KMS-11 (cell line): Measurements from ENCODE around the gene MMP25.

ENCODE experiments used
- H2AFZ ChIP-seq: fragments of 200-600 bp; sonication (generic); 2 replicates; pipeline ENCODE4 v1.6.1; 2016; ENCODE audit warnings: antibody characterized with exemption, mixed run types, low read depth
- H3K27ac ChIP-seq: fragments of 200-600 bp; sonication (generic); 2 replicates; pipeline ENCODE4 v1.6.1; 2016; ENCODE audit warnings: mild to moderate bottlenecking, mixed run types
- H3K27me3 ChIP-seq: fragments of 200-600 bp; sonication (generic); 2 replicates; pipeline ENCODE4 v1.6.1; 2017; ENCODE audit warnings: mild to moderate bottlenecking, low read depth, mixed run types, moderate library complexity; ENCODE audit not compliant: insufficient read depth
- H3K36me3 ChIP-seq: fragments of 200-600 bp; sonication (generic); 2 replicates; pipeline ENCODE4 v1.6.1; 2017; ENCODE audit warnings: mild to moderate bottlenecking, mixed run types; ENCODE audit not compliant: insufficient read depth
- H3K4me1 ChIP-seq: fragments of 200-600 bp; sonication (generic); 2 replicates; pipeline ENCODE4 v1.6.1; 2016; ENCODE audit warnings: mild to moderate bottlenecking, low read depth, mixed run types; ENCODE audit not compliant: poor library complexity, severe bottlenecking
- H3K4me2 ChIP-seq: fragments of 200-600 bp; sonication (generic); 2 replicates; pipeline ENCODE4 v1.7.0; 2016; ENCODE audit warnings: mild to moderate bottlenecking, mixed run types
- H3K4me3 ChIP-seq: fragments of 200-600 bp; sonication (generic); IDR thresholded peaks from 2 replicates; pipeline ENCODE4 v1.6.1; 2017; ENCODE audit warnings: low read depth, low read length, mixed read lengths; ENCODE audit not compliant: insufficient read depth
- H3K79me2 ChIP-seq: fragments of 200-600 bp; sonication (generic); 2 replicates; pipeline ENCODE4 v1.6.1; 2016; ENCODE audit warnings: low read depth, mixed run types; ENCODE audit not compliant: insufficient read depth
- H3K9ac ChIP-seq: fragments of 200-600 bp; sonication (generic); 2 replicates; pipeline ENCODE4 v1.6.1; 2016; ENCODE audit warnings: mild to moderate bottlenecking, mixed run types
- H4K20me1 ChIP-seq: fragments of 200-600 bp; sonication (generic); 2 replicates; pipeline ENCODE4 v1.6.1; 2016; ENCODE audit warnings: mild to moderate bottlenecking, mixed run types; ENCODE audit not compliant: insufficient read depth
- TF ChIP-seq, protein P1 (sequence below): fragments of 200-600 bp; sonication (generic); conservative IDR thresholded peaks from 2 replicates; pipeline ENCODE4 v1.6.1; 2017; ENCODE audit warnings: low read depth, mild to moderate bottlenecking, antibody characterized with exemption, low read length, moderate library complexity, mixed read lengths

MMP25 gene

DNA sequence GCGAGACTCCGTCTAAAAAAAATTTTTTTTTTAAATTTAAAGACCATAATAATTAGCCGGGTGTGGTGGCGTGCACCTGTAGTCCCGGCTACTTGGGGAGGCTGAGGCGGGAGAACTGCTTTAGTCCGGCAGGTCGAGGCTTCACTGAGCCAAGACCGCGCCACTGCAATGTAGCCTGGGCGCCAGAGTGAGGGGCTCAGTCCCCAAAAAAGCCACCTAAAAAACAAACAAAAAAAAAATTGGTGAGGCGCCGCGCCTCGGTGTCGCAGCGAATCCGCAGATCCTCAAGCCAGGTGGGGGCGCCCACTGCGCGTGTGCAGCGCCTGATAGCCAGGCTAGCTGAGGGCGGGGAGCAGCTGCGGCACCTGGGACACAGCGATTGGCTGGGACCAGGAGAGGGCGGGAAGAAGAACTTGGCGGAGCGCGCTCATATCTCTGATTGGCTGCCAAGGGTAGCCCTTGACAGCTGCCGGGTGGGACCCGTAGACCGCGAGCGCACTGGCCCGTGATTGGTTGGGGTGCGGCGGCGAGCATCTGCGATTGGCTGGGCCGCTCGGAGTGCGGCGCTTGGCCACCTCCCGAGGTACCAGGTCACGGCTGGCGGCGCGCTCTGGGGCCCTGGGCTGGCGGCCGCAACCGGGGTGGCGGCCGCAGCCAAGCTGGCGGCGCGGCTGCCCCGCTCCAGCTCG lies 42.6 kb upstream of the MMP25 start:
- Histone ChIP-seq H3K4me3 (no peak overlapping the region), H3K79me2 (no peaks in the 10 kb centered on the region), H3K4me2 (no peak overlapping the region; the same call in 1 of the 2 replicates), H4K20me1 (no peaks in the 10 kb centered on the region), H3K4me1 (peaks cover 33% of the 10 kb centered on the region), H3K27me3 (peaks cover 59% of the 10 kb centered on the region), H2AFZ (peak overlapping the region; percentile 42; the same call in 1 of the 2 replicates), H3K9ac (no peak overlapping the region), H3K27ac (no peak overlapping the region), H3K36me3 (no peaks in the 10 kb centered on the region)
- TF ChIP-seq, protein P1, sequence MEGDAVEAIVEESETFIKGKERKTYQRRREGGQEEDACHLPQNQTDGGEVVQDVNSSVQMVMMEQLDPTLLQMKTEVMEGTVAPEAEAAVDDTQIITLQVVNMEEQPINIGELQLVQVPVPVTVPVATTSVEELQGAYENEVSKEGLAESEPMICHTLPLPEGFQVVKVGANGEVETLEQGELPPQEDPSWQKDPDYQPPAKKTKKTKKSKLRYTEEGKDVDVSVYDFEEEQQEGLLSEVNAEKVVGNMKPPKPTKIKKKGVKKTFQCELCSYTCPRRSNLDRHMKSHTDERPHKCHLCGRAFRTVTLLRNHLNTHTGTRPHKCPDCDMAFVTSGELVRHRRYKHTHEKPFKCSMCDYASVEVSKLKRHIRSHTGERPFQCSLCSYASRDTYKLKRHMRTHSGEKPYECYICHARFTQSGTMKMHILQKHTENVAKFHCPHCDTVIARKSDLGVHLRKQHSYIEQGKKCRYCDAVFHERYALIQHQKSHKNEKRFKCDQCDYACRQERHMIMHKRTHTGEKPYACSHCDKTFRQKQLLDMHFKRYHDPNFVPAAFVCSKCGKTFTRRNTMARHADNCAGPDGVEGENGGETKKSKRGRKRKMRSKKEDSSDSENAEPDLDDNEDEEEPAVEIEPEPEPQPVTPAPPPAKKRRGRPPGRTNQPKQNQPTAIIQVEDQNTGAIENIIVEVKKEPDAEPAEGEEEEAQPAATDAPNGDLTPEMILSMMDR, result peak; percentile 55; the same call in 1 of the 2 replicates

DNA sequence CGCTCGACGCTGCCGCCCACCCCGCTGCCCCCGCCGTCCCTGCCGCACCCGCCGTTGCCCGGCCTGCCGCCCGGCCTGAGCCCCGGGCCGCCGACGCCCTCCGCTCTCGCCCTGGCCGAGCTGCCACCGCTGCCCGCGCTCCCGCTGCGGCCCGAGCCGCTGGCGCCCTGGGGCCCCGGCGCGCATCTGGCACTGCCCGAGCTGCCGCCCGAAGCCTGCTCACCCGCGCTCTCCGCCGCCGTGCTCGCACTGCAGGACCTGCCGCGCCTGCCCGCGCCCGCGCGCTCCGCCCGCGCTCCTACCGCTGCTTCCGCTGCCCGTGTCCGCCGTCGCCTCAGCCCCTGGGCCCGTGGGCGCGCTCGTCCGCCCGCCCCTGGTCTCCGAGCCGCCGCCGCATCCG lies 42.0 kb upstream of the MMP25 start:
- H3K9ac ChIP-seq, result no peak overlapping the region
- H3K27me3 ChIP-seq, result peaks cover 58% of the 10 kb centered on the region
- H3K27ac ChIP-seq, result no peak overlapping the region
- no peaks in the 10 kb centered on the region for H4K20me1 ChIP-seq
- no peaks in the 10 kb centered on the region for H3K36me3 ChIP-seq
- peaks cover 33% of the 10 kb centered on the region for H3K4me1 ChIP-seq
- H2AFZ ChIP-seq, result no peak overlapping the region
- H3K4me2 ChIP-seq, result no peak overlapping the region
- TF ChIP-seq, protein P1, result no peak
- no peak overlapping the region for H3K4me3 ChIP-seq
- no peaks in the 10 kb centered on the region for H3K79me2 ChIP-seq

DNA sequence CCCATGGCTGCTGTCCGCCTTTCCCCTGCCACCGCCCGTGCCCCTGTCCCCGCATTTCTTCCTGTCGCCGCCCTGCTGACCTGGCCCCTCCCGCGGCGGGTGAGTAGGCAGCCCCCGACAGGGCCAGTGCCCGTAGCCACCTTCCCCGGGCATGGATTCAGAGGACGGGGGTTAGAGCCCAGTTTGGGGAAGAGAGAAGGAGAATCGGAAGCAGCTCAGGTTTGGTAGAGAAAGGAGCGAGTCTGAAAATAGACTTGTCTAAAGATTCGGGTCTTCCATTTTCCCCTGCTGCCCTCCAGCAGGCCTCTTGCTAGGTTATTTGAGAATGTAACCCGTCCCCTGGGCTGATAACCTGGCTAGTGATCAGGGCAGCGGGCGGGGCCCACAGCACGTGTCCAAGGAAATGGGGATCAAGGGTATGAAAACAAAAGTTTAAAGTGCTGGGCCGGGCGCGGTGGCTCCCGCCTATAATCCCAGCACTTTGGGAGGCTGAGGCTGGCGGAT lies 41.5 kb upstream of the MMP25 start:
- H3K27me3 ChIP-seq, result peaks cover 58% of the 10 kb centered on the region
- no peak overlapping the region for H3K27ac ChIP-seq
- no peak overlapping the region for H3K4me3 ChIP-seq
- H3K4me1 ChIP-seq, result peaks cover 33% of the 10 kb centered on the region
- H2AFZ ChIP-seq, result peak overlapping the region; percentile 66
- TF ChIP-seq, protein P1, result no peak
- H3K4me2 ChIP-seq, result peak overlapping the region; percentile 82
- H3K36me3 ChIP-seq, result no peaks in the 10 kb centered on the region
- H4K20me1 ChIP-seq, result no peaks in the 10 kb centered on the region
- H3K9ac ChIP-seq, result no peak overlapping the region
- H3K79me2 ChIP-seq, result no peaks in the 10 kb centered on the region

DNA sequence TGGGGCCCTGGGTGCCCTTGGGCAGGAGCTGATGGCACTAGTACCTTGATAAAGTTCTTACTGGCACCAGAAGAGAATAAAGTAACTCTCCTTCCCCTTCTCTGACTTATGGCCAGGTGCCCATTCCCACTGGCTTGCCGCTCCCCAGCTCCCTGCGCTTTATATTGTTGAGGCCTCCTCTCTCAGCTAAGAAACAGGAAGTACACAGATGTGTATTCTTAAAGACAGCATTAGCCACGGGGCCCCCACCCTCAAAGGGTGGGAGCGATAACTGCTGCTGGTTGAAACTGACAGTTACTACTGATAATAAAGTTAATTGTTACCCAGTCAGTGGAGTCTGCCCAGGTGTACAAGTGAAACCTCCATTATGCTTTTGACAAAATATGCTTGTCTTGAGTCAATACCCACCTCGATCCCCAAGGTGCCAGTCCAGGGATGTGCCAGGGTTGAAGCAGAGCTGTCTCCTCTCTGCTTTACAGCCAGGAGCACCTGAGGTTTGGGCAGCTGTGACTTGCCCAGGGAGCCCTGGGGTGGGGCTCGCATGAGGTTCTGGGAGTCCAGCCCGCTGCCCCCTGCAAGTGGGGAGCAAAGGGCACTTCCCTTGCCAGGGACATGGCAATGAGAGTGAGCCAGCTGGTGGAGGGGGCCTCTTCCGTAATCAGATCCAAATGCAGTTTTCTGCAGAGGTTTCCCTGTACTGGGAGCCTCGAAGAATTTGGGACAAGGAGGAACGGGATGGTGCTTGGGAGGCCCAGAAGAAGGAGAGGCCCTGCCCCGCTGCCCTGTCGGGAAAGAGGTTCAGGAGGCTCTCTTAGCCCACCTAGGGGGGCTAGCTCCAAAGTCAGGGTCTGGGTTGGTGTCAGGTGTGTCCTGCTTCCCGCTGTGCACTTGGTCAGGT lies 39.1 kb upstream of the MMP25 start:
- Histone ChIP-seq H4K20me1 (no peaks in the 10 kb centered on the region), H3K4me3 (no peak overlapping the region), H3K27me3 (peaks cover 57% of the 10 kb centered on the region), H3K4me2 (peak overlapping the region; percentile 43), H3K27ac (no peak overlapping the region; the same call in 1 of the 2 replicates), H3K79me2 (no peaks in the 10 kb centered on the region), H3K36me3 (no peaks in the 10 kb centered on the region), H3K9ac (no peak overlapping the region), H3K4me1 (peaks cover 41% of the 10 kb centered on the region), H2AFZ (peak overlapping the region; percentile 14; the same call in 1 of the 2 replicates)
- TF ChIP-seq, protein P1, result no peak
